ENCODE results near the gene LAIR1.

The LAIR1 gene

GRCh38 chr19:54316746-54317107 lies 48.0 kb downstream of the LAIR1 start:
- no peak for DNase-seq

DNA sequence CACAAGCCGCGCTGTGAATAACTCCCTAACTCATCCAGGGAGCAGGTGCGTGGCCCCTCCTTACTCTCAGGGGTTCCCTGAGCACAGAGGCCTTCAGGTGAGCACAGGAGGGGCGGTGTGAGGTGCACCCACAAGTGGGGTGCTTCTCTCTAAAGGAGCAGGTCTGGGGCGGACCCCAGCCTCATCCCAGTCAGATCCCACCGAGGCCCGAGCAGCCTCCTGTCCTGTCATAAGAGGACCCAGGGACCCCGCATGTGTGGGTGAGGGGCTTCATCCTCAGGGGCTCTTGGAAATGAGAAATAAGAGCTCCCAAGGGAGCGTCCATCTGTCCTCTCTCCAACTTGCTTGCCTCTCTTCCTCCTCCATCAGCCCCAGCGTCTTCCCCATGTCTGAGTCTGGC lies 48.8 kb downstream of the LAIR1 start:
- no peak for DNase-seq

DNA sequence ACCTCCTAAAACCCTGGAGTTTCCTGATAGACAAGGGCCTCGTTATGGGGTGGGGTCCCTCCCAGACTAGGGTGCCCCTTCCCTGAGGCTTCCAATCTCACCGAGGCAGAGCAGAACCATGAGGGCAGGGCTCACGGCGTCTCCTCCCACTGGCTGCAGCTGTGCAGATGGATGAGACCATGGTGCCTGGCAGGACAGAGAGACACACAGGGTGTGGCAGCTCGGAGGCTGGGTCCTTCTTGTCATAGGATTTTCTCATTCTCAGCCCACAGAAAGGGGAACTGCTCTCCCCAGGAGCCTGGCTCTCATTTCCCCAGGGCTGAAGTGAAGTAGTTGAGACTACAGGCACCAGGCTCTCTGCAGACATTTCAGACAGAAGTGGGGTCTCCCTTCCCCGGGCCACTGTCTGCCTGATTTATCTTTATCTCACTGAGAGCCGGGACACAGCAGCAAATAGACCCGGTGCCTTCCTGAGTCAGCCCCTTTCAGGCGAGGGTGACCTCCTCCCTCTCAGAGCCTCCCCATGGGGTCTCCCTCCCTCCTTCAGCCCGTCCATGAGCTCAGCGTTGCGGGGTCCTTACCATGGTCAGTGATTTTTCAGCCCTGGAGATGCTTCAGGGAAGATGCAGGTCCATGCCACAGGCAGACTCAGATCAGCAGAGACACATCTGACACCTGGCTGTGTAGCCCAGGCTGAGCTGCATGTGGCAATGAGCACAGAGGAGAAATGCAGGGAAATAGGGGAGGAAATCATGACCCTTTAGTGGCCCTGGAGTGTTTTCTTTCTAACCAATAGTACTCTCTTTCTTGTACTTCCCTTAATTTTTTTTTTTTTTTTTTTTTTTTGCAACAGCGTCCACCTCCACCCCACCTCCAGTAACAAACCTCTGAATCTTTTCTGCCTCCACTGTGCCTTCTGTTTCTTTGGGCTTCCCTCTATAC lies 52.0 kb downstream of the LAIR1 start, which contains the start of gene LILRA5:
Gene LILRA5 (minus strand): TSS at position 731 of the 942 bp plus-strand sequence. CDS start 147 bp downstream, at position 584.
- no peak for DNase-seq

DNA sequence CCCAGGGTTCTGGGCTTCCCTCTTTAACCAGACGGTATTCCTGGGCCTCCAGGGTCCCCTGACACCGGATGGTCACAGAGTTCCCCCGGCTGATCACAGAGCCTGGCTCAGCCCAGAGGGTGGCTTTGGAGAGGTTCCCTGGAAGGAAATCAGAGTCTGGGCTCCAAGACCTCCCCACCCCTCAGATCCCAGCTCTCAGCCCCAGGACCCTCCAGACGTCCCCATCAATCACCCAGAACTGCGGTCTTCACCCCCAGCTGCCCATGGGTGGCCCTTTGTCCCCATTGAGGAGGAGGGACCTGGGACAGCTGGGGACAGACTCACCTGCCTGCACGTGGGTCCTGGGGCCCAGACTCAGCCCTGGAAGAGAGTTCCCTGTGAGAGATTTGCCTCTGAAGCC lies 52.7 kb downstream of the LAIR1 start:
- no peak for DNase-seq

DNA sequence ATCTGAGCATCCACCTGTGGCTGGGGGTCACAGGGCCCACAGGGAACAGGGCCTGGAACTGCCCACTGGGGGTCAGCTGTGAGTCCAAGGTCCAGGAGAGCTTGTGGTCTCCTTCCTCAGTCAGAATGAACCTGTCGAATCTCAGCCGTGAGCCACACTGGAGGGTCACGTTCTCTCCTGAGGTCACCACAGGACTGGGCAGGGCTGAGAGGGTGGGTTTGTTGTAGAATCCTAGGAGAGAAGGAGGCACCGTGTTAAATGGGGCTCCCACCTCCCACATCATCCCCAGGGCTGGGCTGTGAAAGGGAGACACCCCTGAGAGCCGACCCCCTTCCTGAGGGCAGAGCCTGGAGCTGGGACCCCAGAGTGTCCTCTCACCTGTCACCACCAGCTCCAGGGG lies 53.2 kb downstream of the LAIR1 start:
- DNase-seq: no peak

DNA sequence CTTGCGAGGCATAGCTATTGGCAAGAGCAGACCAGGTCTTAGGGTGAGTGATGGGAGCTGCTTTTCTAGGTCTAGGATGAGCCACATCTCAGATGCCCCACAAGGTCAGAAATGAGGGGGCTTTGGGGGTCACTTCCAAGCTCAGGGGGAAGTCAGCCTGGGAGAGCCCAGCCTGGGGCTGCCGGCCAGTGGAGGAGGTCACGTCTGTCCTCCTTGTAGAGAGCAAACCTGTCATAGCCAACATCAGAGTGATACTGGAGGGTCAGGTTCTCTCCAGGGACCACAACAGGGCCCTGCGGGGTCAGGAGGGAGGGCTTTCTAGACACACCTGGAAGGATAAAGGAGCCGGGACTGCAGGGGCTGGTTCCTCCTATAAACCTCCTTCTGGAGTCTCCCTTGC lies 54.2 kb downstream of the LAIR1 start:
- DNase-seq: no peak

DNA sequence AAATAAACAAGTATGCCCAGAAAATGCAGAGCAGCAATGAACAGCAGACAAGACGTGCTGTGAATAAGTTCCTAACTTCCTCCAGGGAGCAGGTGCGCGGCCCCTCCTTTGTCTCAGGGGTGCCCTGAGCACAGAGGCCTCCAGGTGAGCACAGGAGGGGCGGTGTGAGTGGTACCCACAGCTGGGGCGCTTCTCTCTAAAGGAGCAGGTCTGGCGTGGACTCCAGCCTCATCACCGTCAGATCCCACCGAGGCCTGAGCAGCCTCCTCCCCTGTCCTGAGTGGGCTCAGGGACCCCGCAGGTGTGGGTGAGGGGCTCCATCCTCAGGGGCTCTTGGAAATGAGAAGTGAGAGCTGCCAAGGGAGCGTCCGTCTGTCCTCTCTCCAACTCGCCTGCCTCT lies 54.9 kb downstream of the LAIR1 start:
- DNase-seq: no peak

DNA sequence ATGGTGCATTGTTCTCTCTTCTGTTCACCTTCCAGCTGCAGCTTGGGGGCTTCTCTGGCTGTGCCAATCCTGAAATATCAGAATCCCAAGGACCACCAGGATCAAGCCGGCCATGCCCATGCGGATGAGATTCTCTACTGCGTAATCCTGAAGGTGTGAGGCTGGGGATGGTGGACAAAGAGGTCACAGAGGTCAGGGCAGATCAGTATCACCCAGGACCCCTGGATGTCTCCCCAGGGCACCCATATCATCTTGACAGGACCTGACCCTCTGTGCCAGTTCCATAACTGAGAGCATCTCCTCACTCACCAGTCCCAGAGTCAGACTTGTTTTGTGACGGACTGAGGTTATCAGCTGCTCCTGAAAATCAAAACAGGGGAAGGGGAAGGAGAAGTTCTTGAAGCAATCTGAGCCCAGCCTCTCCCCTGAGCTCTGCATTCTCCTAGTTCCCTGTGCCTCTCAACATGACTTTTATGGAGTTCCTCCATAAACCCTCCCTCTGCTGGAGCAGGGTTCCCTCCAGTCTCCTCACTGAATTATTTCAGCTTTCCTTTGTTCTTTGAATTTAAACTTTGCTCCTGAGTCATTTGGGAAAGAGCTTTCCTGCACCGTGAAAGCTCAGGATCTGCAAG lies 57.2 kb downstream of the LAIR1 start:
- no peak for DNase-seq

DNA sequence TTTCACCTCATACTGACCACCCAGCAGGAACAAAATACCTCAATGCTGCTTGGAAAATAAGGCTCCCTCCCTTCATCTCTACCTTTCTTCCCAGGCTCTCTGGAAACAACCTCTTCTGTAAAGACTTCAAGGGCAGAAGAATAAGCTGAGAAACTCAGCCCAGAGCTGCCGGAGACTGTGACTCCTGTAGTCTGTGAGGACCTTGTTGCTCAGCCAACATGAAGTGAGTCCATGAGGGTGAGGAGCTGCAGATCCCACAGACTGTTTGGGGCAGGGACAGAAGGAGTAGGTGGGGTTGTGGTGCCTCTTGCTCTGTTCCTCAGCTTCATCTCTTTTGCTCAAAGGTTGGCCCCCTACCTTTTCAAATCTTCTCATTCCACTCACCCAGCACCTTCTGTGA lies 59.6 kb downstream of the LAIR1 start:
- DNase-seq: no peak

DNA sequence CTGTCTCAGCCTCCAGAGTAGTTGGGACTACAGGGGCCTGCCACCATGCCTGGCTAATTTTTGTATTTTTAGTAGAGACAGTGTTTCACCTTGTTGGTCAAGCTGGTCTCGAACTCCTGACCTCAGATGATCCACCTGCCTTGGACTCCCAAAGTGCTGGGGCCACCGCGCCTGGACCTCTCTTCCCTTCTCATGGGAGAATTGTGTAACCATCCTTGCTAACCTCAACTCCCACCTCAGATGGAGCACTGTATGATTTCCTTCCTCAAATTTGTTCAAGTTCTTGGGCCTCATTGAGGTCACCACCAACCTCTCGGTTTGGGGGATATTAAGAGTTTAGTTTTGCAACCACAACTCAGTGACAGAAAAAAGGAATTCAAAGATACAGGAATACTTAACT lies 62.5 kb downstream of the LAIR1 start:
- no peak for DNase-seq

Data from hippocampal formation (tissue), 2 donors.